CD14-positive monocyte (primary cell): ENCODE measurements around the gene JPH2. TPM values are rescaled to one million over a fixed set of nuclear protein-coding genes. Genes with fewer than 3 reads are reported as not detected.

Source experiments
- DNase-seq, 3 donors: peaks; one replicate each; pipeline ENCODE4 v3.0.0-alpha.2; 2011 to 2022
- H2AFZ ChIP-seq: 2 replicates; pipeline ENCODE4 v1.6.0; 2012; ENCODE audit warnings: mild to moderate bottlenecking, low read depth, low read length, inconsistent platforms; ENCODE audit not compliant: insufficient read depth, poor library complexity, severe bottlenecking
- H3K27ac ChIP-seq, 2 donors: 1 replicate in 1 of 2; 2 replicates in 1 of 2; pipeline ENCODE4 v1.5.1; 2012 to 2013; ENCODE audit warnings: low read length in 2 of 2, control low read depth in 1 of 2, inconsistent platforms in 1 of 2, low read depth in 1 of 2, mild to moderate bottlenecking in 1 of 2
- H3K27me3 ChIP-seq, 2 donors: one replicate each; pipeline versions ENCODE4 v1.6.0 to v1.6.1; 2011 to 2013; ENCODE audit warnings: low read length in 2 of 2; ENCODE audit not compliant: control insufficient read depth in 2 of 2, insufficient read depth in 2 of 2
- H3K36me3 ChIP-seq, 2 donors: replicated peaks in 1 of 2; 1 replicate in 1 of 2; 2 replicates in 1 of 2; pipeline versions ENCODE4 v1.5.1 to v1.6.1; 2012 to 2013; ENCODE audit warnings: low read length in 2 of 2, control low read depth in 1 of 2, inconsistent platforms in 1 of 2, mild to moderate bottlenecking in 1 of 2; ENCODE audit not compliant: insufficient read depth in 2 of 2, control insufficient read depth in 1 of 2
- H3K4me1 ChIP-seq, 2 donors: 1 replicate in 1 of 2; 2 replicates in 1 of 2; pipeline versions ENCODE4 v1.5.1 to v1.6.1; 2012 to 2013; ENCODE audit warnings: low read length in 2 of 2, control low read depth in 1 of 2, inconsistent platforms in 1 of 2, mild to moderate bottlenecking in 1 of 2, moderate library complexity in 1 of 2; ENCODE audit not compliant: insufficient read depth in 2 of 2, control insufficient read depth in 1 of 2
- H3K4me2 ChIP-seq: replicated peaks from 2 replicates; pipeline ENCODE3; 2012; ENCODE audit warnings: low read length, moderate library complexity, mild to moderate bottlenecking; ENCODE audit not compliant: poor library complexity, severe bottlenecking; ENCODE audit errors: extremely low read depth
- H3K4me3 ChIP-seq, 3 experiments: fragments of 200-600 bp in 1 of 3; sonication (generic) in 1 of 3; replicated peaks in 1 of 3; 1 replicate in 2 of 3; 2 replicates in 1 of 3; pipeline ENCODE4 v1.5.1; 2011 to 2013; ENCODE audit warnings: low read length in 3 of 3, mild to moderate bottlenecking in 3 of 3, control low read depth in 2 of 3, low read depth in 2 of 3, inconsistent platforms in 1 of 3, moderate library complexity in 1 of 3
- H3K79me2 ChIP-seq: 2 replicates; pipeline ENCODE4 v1.6.0; 2012; ENCODE audit warnings: mild to moderate bottlenecking, control low read depth, inconsistent platforms, low read length, moderate library complexity; ENCODE audit not compliant: insufficient read depth
- H3K9ac ChIP-seq: 2 replicates; pipeline ENCODE4 v1.6.0; 2017; ENCODE audit warnings: low read length, mild to moderate bottlenecking; ENCODE audit not compliant: insufficient read depth, poor library complexity, severe bottlenecking
- H3K9me3 ChIP-seq, 2 donors: replicated peaks in 1 of 2; 1 replicate in 1 of 2; 2 replicates in 1 of 2; pipeline versions ENCODE4 v1.5.1 to v1.6.1; 2012 to 2013; ENCODE audit warnings: low read length in 2 of 2, control low read depth in 1 of 2; ENCODE audit not compliant: control insufficient read depth in 1 of 2, insufficient read depth in 1 of 2
- H4K20me1 ChIP-seq: 2 replicates; pipeline ENCODE4 v1.6.0; 2012; ENCODE audit warnings: mild to moderate bottlenecking, low read length, control low read depth, moderate library complexity; ENCODE audit not compliant: insufficient read depth
- H3K27ac Mint-ChIP-seq, 7 donors: one replicate each; pipeline ENCODE4 v1.8.0; 2020; ENCODE audit warnings: mild to moderate bottlenecking in 7 of 7, mixed read lengths in 7 of 7, moderate library complexity in 6 of 7, inconsistent platforms in 2 of 7
- H3K27me3 Mint-ChIP-seq, 3 donors: one replicate each; pipeline ENCODE4 v1.8.0; 2021 to 2022; ENCODE audit warnings: low read depth in 3 of 3, mild to moderate bottlenecking in 3 of 3, mixed read lengths in 3 of 3, moderate library complexity in 3 of 3, inconsistent platforms in 1 of 3
- H3K36me3 Mint-ChIP-seq, 2 donors: one replicate each; pipeline ENCODE4 v1.8.0; 2020; ENCODE audit warnings: mixed read lengths in 2 of 2, inconsistent platforms in 1 of 2, mild to moderate bottlenecking in 1 of 2
- H3K4me1 Mint-ChIP-seq: one replicate; pipeline ENCODE4 v1.8.0; 2020; ENCODE audit warnings: mild to moderate bottlenecking, mixed read lengths
- H3K4me3 Mint-ChIP-seq, 2 donors: one replicate each; pipeline ENCODE4 v1.8.0; 2020; ENCODE audit warnings: mild to moderate bottlenecking in 2 of 2, mixed read lengths in 2 of 2, moderate library complexity in 1 of 2
- H3K9me3 Mint-ChIP-seq, 7 donors: one replicate each; pipeline ENCODE4 v1.8.0; 2020 to 2022; ENCODE audit warnings: mixed read lengths in 7 of 7, mild to moderate bottlenecking in 6 of 7, moderate library complexity in 6 of 7, inconsistent platforms in 2 of 7
- WGBS: methylation state at CpG from one replicate; pipeline ENCODE4 v1.1.5; 2013; ENCODE audit warnings: missing lambda C conversion rate; ENCODE audit not compliant: insufficient coverage; 5-methylcytosine and 5-hydroxymethylcytosine counted together
- intact Hi-C, 2 donors: fragments of 100-400 bp; cut with micrococcal nuclease; formaldehyde crosslinking; loops; one replicate each; pipeline versions ENCODE4 v1.15.0 to v1.15.1; 2023
- polyA plus RNA-seq, 3 donors: library from polyadenylated mRNA; depleted of rRNA in 1 of 3; unstranded in 2 of 3; stranded (reverse) in 1 of 3; fragments of 300-500 nt in 2 of 3; fragments of >200 nt in 1 of 3; fragmentation: Illumina TruSeq in 2 of 3; gene quantifications; 1 replicate in 2 of 3; 2 replicates in 1 of 3; pipeline ENCODE4 v1.2.3, GENCODE V29; 2012 to 2021
- TF ChIP-seq, protein P1 (sequence below): fragments of 200-600 bp; IDR thresholded peaks from one replicate; pipeline ENCODE4 v1.8.0; 2022; ENCODE audit warnings: antibody characterized with exemption, mild to moderate bottlenecking

JPH2 gene
- polyA plus RNA-seq, 3 donors: not detected

DNA sequence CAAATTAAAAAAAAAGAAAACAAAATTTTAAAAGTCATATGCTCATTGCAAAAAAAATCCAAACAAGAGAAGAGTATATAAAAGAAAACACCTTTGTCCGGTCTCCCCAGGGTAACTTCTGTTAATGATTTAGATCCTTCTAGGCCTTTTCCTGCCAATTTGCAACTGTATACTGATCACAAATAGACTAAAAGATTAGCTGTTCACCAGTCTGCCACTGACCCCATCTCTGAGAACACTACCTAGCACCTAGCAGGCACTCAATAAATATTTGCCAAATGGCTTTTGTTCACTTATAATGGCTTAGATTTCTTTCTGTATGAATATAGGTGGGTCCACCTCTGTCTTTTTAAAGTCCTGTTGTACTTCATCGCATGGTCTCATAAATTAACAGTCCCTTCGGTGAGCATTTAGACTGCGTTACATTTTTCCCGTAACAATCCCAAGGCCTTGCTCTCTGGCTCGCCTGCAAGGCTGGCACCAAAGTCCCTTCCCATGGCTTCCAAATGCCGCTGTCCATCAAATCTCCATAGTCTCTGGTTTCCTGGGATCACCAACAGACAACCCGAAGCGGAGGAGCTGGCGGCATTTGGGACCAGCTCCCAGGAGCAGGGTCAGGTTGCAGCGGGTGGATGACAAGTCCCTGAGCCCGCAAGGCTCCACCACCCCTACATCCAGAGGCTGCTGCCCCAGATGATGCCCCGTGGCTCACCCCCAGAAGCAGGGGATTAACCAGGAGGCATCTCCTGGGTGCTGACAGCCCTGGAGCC lies 11.8 kb downstream of the JPH2 start:
- Histone ChIP-seq H3K9me3 (no peaks in the 10 kb centered on the region), H3K4me1 (no peaks in the 10 kb centered on the region), H3K9ac (no peak overlapping the region), H3K27ac (no peak overlapping the region), H3K79me2 (no peaks in the 10 kb centered on the region), H3K4me2 (no peak overlapping the region), H3K4me3 (no peak overlapping the region), H4K20me1 (no peaks in the 10 kb centered on the region), H3K36me3 (no peaks in the 10 kb centered on the region), H2AFZ (no peak overlapping the region), H3K27me3 (peaks cover 16 to 20% of the 10 kb centered on the region in 2 donors)
- intact Hi-C loops: no loop called here
- no peaks in the 10 kb centered on the region for H3K4me1 Mint-ChIP-seq
- H3K36me3 Mint-ChIP-seq: no peaks in the 10 kb centered on the region
- no peak overlapping the region for H3K4me3 Mint-ChIP-seq
- no peaks in the 10 kb centered on the region for H3K9me3 Mint-ChIP-seq
- TF ChIP-seq, protein P1, sequence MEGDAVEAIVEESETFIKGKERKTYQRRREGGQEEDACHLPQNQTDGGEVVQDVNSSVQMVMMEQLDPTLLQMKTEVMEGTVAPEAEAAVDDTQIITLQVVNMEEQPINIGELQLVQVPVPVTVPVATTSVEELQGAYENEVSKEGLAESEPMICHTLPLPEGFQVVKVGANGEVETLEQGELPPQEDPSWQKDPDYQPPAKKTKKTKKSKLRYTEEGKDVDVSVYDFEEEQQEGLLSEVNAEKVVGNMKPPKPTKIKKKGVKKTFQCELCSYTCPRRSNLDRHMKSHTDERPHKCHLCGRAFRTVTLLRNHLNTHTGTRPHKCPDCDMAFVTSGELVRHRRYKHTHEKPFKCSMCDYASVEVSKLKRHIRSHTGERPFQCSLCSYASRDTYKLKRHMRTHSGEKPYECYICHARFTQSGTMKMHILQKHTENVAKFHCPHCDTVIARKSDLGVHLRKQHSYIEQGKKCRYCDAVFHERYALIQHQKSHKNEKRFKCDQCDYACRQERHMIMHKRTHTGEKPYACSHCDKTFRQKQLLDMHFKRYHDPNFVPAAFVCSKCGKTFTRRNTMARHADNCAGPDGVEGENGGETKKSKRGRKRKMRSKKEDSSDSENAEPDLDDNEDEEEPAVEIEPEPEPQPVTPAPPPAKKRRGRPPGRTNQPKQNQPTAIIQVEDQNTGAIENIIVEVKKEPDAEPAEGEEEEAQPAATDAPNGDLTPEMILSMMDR: no peak
- DNase-seq: no peak
- WGBS: 95% methylated on average over 7 of the region's 13 CpGs
- H3K27me3 Mint-ChIP-seq: peaks cover 19 to 26% (median 21%) of the 10 kb centered on the region in 3 donors
- no peak overlapping the region for H3K27ac Mint-ChIP-seq

DNA sequence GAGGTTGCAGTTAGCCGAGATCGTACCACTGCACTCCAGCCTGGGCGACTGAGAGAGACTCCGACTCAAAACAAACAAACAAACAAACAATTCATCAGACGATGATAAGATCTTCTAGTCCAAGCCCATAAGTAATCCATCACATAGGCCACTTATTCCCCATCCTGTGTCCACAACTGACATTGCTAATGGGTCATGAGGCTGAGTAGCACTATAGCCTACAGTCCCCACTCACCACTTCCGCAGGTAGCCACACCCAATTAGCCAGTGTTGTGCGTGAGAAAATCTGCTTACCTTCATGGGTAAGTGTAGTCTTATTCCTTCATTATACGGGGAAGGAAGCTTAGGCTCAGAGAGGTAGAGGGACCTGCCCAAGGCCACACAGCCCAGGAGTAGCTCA lies 13.1 kb downstream of the JPH2 start:
- Histone ChIP-seq H3K36me3 (no peaks in the 10 kb centered on the region), H3K9ac (no peak overlapping the region), H3K4me1 (no peaks in the 10 kb centered on the region), H3K27ac (no peak overlapping the region), H2AFZ (no peak overlapping the region), H4K20me1 (no peaks in the 10 kb centered on the region), H3K4me3 (no peak overlapping the region), H3K9me3 (no peaks in the 10 kb centered on the region), H3K79me2 (no peaks in the 10 kb centered on the region), H3K27me3 (peaks cover 18 to 24% of the 10 kb centered on the region in 2 donors), H3K4me2 (no peak overlapping the region)
- DNase-seq: no peak
- 90% methylated on average over 5 of the region's 8 CpGs for WGBS
- H3K27me3 Mint-ChIP-seq: peaks cover 23 to 30% (median 24%) of the 10 kb centered on the region in 3 donors
- no peak overlapping the region for H3K4me3 Mint-ChIP-seq
- intact Hi-C loops: no loop called here
- TF ChIP-seq, protein P1: no peak
- H3K4me1 Mint-ChIP-seq: no peaks in the 10 kb centered on the region
- H3K9me3 Mint-ChIP-seq: peaks cover 0 to 3% (median 0%) of the 10 kb centered on the region in 7 donors
- H3K27ac Mint-ChIP-seq: no peak overlapping the region
- no peaks in the 10 kb centered on the region for H3K36me3 Mint-ChIP-seq
